GM12891 (cell line): Measurements from ENCODE around the gene FAHD2B.
"Not testable (repeated sequence)": the region's sequence is repeated elsewhere in the genome, so short reads cannot be mapped to it uniquely, and the experiment has no call there.

Experiments
- POLR2A ChIP-seq: IDR thresholded peaks from 2 replicates; pipeline ENCODE4 v1.6.1; 2011; ENCODE audit warnings: low read depth, low read length, control low read depth
- TAF1 ChIP-seq: IDR thresholded peaks from 2 replicates; pipeline ENCODE4 v1.6.1; 2011; ENCODE audit warnings: low read depth, low read length, control low read depth

GRCh38 chr2:97113882-97114255, 19.2 kb upstream of the FAHD2B start:
- TF ChIP-seq POLR2A, TAF1: not testable (repeated sequence)
